HepG2 (cell line): ENCODE measurements around the gene ZNF740. TPM values are rescaled to one million over a fixed set of nuclear protein-coding genes. Genes with fewer than 3 reads are reported as not detected.

ENCODE experiments used
- ARID2 ChIP-seq: sonication (generic); formaldehyde crosslinking; IDR thresholded peaks from 2 replicates; pipeline ENCODE4 v1.8.1; 2022; ENCODE audit warnings: mild to moderate bottlenecking, missing genetic modification reagents, borderline replicate concordance
- CREM ChIP-seq, 2 experiments: sonication (generic) in 1 of 2; formaldehyde crosslinking in 1 of 2; IDR thresholded peaks; 2 replicates each; pipeline versions ENCODE4 v1.4.0 to v1.6.1; 2016 to 2020; ENCODE audit warnings: antibody characterized with exemption in 1 of 2, mild to moderate bottlenecking in 1 of 2, missing genetic modification reagents in 1 of 2
- EED ChIP-seq: sonication (generic); formaldehyde crosslinking; IDR thresholded peaks from 2 replicates; pipeline ENCODE4 v1.5.0; 2020; ENCODE audit warnings: mild to moderate bottlenecking, missing genetic modification reagents
- ETV5 ChIP-seq: IDR thresholded peaks from 2 replicates; pipeline ENCODE4 v1.6.1; 2018; ENCODE audit warnings: missing biosample characterization, missing genetic modification reagents, inconsistent platforms, borderline replicate concordance
- FOSL2 ChIP-seq: sonication (generic); formaldehyde crosslinking; IDR thresholded peaks from 2 replicates; pipeline ENCODE4 v1.4.0; 2020; ENCODE audit warnings: missing genetic modification reagents
- HINFP ChIP-seq: sonication (generic); formaldehyde crosslinking; IDR thresholded peaks from 2 replicates; pipeline ENCODE4 v1.4.0; 2020; ENCODE audit warnings: low read depth, mild to moderate bottlenecking, missing genetic modification reagents
- IRX3 ChIP-seq: sonication (generic); formaldehyde crosslinking; IDR thresholded peaks from 2 replicates; pipeline ENCODE4 v1.8.1; 2023; ENCODE audit warnings: mild to moderate bottlenecking, low read depth, missing genetic modification reagents, borderline replicate concordance
- MEF2D ChIP-seq: sonication (generic); formaldehyde crosslinking; IDR thresholded peaks from 2 replicates; pipeline ENCODE4 v1.5.1; 2020; ENCODE audit warnings: mild to moderate bottlenecking, missing genetic modification reagents
- ONECUT2 ChIP-seq: sonication (generic); formaldehyde crosslinking; IDR thresholded peaks from 2 replicates; pipeline ENCODE4 v1.4.0; 2020; ENCODE audit warnings: missing genetic modification reagents
- PLRG1 ChIP-seq: fragments of 450-650 bp; conservative IDR thresholded peaks from 2 replicates; pipeline ENCODE4 v1.6.1; 2016
- REXO4 ChIP-seq: sonication (generic); formaldehyde crosslinking; IDR thresholded peaks from 2 replicates; pipeline ENCODE4 v1.8.0; 2022; ENCODE audit warnings: missing genetic modification reagents, mild to moderate bottlenecking, borderline replicate concordance
- SAP130 ChIP-seq: IDR thresholded peaks from 2 replicates; pipeline ENCODE4 v1.6.1; 2016; ENCODE audit warnings: low read depth
- SMAD9 ChIP-seq: sonication (generic); formaldehyde crosslinking; IDR thresholded peaks from 2 replicates; pipeline ENCODE4 v1.5.1; 2020; ENCODE audit warnings: mild to moderate bottlenecking, missing genetic modification reagents
- ZBTB26 ChIP-seq: IDR thresholded peaks from 2 replicates; pipeline ENCODE4 v1.6.1; 2016; ENCODE audit warnings: missing compliant biosample characterization, missing genetic modification reagents, borderline replicate concordance
- ZNF230 ChIP-seq: sonication (generic); formaldehyde crosslinking; IDR thresholded peaks from 2 replicates; pipeline ENCODE4 v1.4.0; 2020; ENCODE audit warnings: mild to moderate bottlenecking, missing genetic modification reagents
- ZNF232 ChIP-seq: sonication (generic); formaldehyde crosslinking; IDR thresholded peaks from 2 replicates; pipeline ENCODE4 v1.4.0; 2020; ENCODE audit warnings: missing genetic modification reagents, borderline replicate concordance
- ZNF234 ChIP-seq: sonication (generic); formaldehyde crosslinking; conservative IDR thresholded peaks from 2 replicates; pipeline ENCODE4 v1.5.1; 2020; ENCODE audit warnings: mild to moderate bottlenecking, missing genetic modification reagents
- ZNF24 ChIP-seq: fragments of 450-650 bp; IDR thresholded peaks from 2 replicates; pipeline ENCODE4 v1.6.1; 2017; ENCODE audit warnings: antibody characterized with exemption, mild to moderate bottlenecking
- ZNF367 ChIP-seq: sonication (generic); formaldehyde crosslinking; IDR thresholded peaks from 2 replicates; pipeline ENCODE4 v1.4.0; 2020; ENCODE audit warnings: missing genetic modification reagents, borderline replicate concordance
- ZNF597 ChIP-seq: sonication (generic); formaldehyde crosslinking; IDR thresholded peaks from 2 replicates; pipeline ENCODE4 v1.5.0; 2020; ENCODE audit warnings: missing genetic modification reagents
- ZNF615 ChIP-seq: sonication (generic); formaldehyde crosslinking; IDR thresholded peaks from 2 replicates; pipeline ENCODE4 v1.5.0; 2020; ENCODE audit warnings: mild to moderate bottlenecking, missing genetic modification reagents, borderline replicate concordance
- ZNF670 ChIP-seq: sonication (generic); formaldehyde crosslinking; IDR thresholded peaks from 2 replicates; pipeline ENCODE4 v1.8.0; 2022; ENCODE audit warnings: mild to moderate bottlenecking, missing genetic modification reagents, borderline replicate concordance
- ZNF710 ChIP-seq: sonication (generic); formaldehyde crosslinking; IDR thresholded peaks from 2 replicates; pipeline ENCODE4 v1.5.0; 2020; ENCODE audit warnings: mild to moderate bottlenecking, missing genetic modification reagents, borderline replicate concordance
- polyA plus RNA-seq, 8 experiments: library from polyadenylated mRNA; depleted of rRNA in 3 of 8; stranded (reverse) in 7 of 8; unstranded in 1 of 8; fragments of >200 nt; fragmentation: Illumina TruSeq in 4 of 8; extraction: Trizol in 4 of 8; gene quantifications; 2 replicates each; pipeline versions ENCODE4 v1.2.1 to v1.2.3, GENCODE V29; 2011 to 2016; ENCODE audit warnings: low read depth in 4 of 8, missing spikeins in 1 of 8, mixed read lengths in 1 of 8; ENCODE audit not compliant: insufficient read depth in 1 of 8
- total RNA-seq, 5 experiments: library from RNA; depleted of rRNA; stranded (reverse); fragments of >200 nt; fragmentation: Illumina TruSeq; extraction: Trizol; gene quantifications; 2 replicates each; pipeline ENCODE4 v1.2.3, GENCODE V29; 2016; ENCODE audit warnings: low read depth in 1 of 5

The ZNF740 gene
- total and polyA plus RNA-seq, 2 of the 13 experiments (the other 11 are each of a cell fraction or from before 2014, with no cell fraction given), result 16.9 to 19.0 TPM

GRCh38 chr12:53180220-53180930 lies at the start of gene ZNF740, which contains the start of gene CSAD (continued):
- no peak for TF ChIP-seq ZNF615 (CRISPR knock-in tag)
- no peak for TF ChIP-seq ONECUT2
- TF ChIP-seq ZNF234 (CRISPR knock-in tag), result no peak; the same call in 1 of the 2 replicates
- no peak for TF ChIP-seq EED (CRISPR knock-in tag)
- TF ChIP-seq ZNF230 (CRISPR knock-in tag), result no peak
- no peak for TF ChIP-seq ZNF597 (CRISPR knock-in tag)
- TF ChIP-seq IRX3 (CRISPR knock-in tag), result 0 out of 2 replicates have a peak, but pooled peaks have one; percentile 27
- no peak for TF ChIP-seq ZNF710 (CRISPR knock-in tag)
- no peak for TF ChIP-seq REXO4 (CRISPR knock-in tag)
- peak; percentile 43 for TF ChIP-seq FOSL2 (CRISPR knock-in tag)
- peak; percentile 88; the same call in 1 of the 2 replicates for TF ChIP-seq ARID2 (CRISPR knock-in tag)
- TF ChIP-seq HINFP (CRISPR knock-in tag), result peak; percentile 67; the same call in 1 of the 2 replicates
- TF ChIP-seq CREM (IDR thresholded peaks at IDR 0.05), result no peak; the same call in 1 of the 2 replicates
- no peak for TF ChIP-seq CREM (CRISPR knock-in tag; IDR thresholded peaks at IDR 0.05)
- TF ChIP-seq MEF2D (CRISPR knock-in tag), result no peak
- TF ChIP-seq PLRG1, result no peak
- peak; percentile 90 for TF ChIP-seq ETV5
- no peak for TF ChIP-seq SMAD9
- peak; percentile 70 for TF ChIP-seq ZNF670 (CRISPR knock-in tag)
- no peak for TF ChIP-seq ZNF24
- TF ChIP-seq SAP130 (CRISPR knock-in tag), result peak; percentile 87
- TF ChIP-seq ZNF232 (CRISPR knock-in tag), result no peak
- no peak; the same call in 1 of the 2 replicates for TF ChIP-seq ZBTB26 (CRISPR knock-in tag)
- TF ChIP-seq ZNF367 (CRISPR knock-in tag), result no peak
